H1 (cell line): ENCODE measurements around the gene EEF1AKMT2. TPM values are rescaled to one million over a fixed set of nuclear protein-coding genes. Genes with fewer than 3 reads are reported as not detected.

Experiments used
- EGR1 ChIP-seq: IDR thresholded peaks from 2 replicates; pipeline ENCODE4 v1.6.1; 2011; ENCODE audit warnings: low read depth, low read length, borderline replicate concordance
- EZH2 ChIP-seq: fragments of 200-600 bp; sonication (generic); IDR thresholded peaks from 2 replicates; pipeline ENCODE4 v1.7.1; 2012; ENCODE audit warnings: low read depth, mild to moderate bottlenecking, moderate library complexity, low read length, inconsistent platforms; ENCODE audit not compliant: severe bottlenecking
- JUN ChIP-seq: IDR thresholded peaks from 2 replicates; pipeline ENCODE4 v1.6.1; 2011; ENCODE audit warnings: low read depth, mild to moderate bottlenecking, improper control_type of control experiment, low read length
- RNF2 ChIP-seq: fragments of 200-900, 300-1000 bp; sonication (generic); IDR thresholded peaks from 2 replicates; pipeline ENCODE4 v1.7.1; 2016; ENCODE audit warnings: borderline replicate concordance, low read depth, mild to moderate bottlenecking, antibody characterized with exemption, low read length; ENCODE audit not compliant: poor library complexity, severe bottlenecking; ENCODE audit errors: missing control alignments
- ZNF274 ChIP-seq: IDR thresholded peaks from 2 replicates; pipeline ENCODE4 v1.7.0; 2012; ENCODE audit warnings: low read length, borderline replicate concordance; ENCODE audit errors: extremely low read depth
- polyA plus RNA-seq, 7 experiments: library from polyadenylated mRNA; depleted of rRNA in 3 of 7; stranded (reverse) in 5 of 7; unstranded in 2 of 7; fragments of >200 nt in 5 of 7; fragments of 200-250 nt in 2 of 7; gene quantifications; 1 replicate in 5 of 7; 2 replicates in 1 of 7; 4 replicates in 1 of 7; pipeline versions ENCODE4 v1.2.1 to v1.2.3, GENCODE V29; 2011 to 2013; ENCODE audit warnings: missing spikeins in 2 of 7, mixed read lengths in 2 of 7
- total RNA-seq: library from RNA; stranded (reverse); fragmentation: NEBNext Ultra II Directional; extraction: Animal tissue kit (Norgen Biotek cat#: 25700); gene quantifications from 2 replicates; pipeline ENCODE4 v1.2.1, GENCODE V29; 2021

The EEF1AKMT2 gene
- total and polyA plus RNA-seq, 2 of the 8 experiments (the other 6 are each of a cell fraction or from before 2014, with no cell fraction given) = 9.8 to 26.8 TPM

DNA sequence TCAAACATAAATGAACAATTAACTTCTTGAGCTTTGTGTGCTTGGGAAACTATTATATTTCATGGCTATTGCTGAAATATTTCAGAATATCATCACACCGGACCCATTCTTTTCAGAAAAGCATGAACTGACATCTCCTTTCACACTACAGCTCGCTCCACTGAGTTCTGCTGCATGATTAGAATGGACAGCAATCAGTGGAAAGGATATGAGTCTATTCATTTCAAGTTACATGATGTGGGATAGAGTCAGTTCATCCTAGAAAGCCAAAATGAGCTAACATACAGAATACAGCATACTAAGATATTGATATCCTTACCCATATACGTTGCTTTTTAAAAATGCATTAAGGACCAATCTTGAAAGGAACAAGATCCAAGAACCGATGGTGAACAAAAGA, 46.4 kb downstream of the EEF1AKMT2 start (continued):
- no peak for TF ChIP-seq ZNF274
- TF ChIP-seq RNF2 = no peak
- no peak for TF ChIP-seq EGR1
- TF ChIP-seq EZH2 = no peak
- no peak for TF ChIP-seq JUN
- TF ChIP-seq, all 59 proteins: peak for 0
